Stimulated activated CD4-positive, alpha-beta T cell treated with anti-CD3 and anti-CD28 coated beads, Interleukin-2, amount 100 ng/mL, for 48 hours (primary cell): Measurements from ENCODE around the gene MYOG.

Experiments
- DNase-seq, 2 donors: peaks; one replicate each; pipeline ENCODE4 v3.0.0-alpha.2; 2020

Gene MYOG

GRCh38 chr1:203069030-203069747 lies 16.6 kb downstream of the MYOG start:
- no peak for DNase-seq

- no peak for DNase-seq
These were observed 18.8 kb downstream of the MYOG start for GRCh38 chr1:203066965-203067364.

- no peak for DNase-seq
These were observed 19.8 kb downstream of the MYOG start for GRCh38 chr1:203065986-203066385.

GRCh38 chr1:203065191-203065590 lies 20.6 kb downstream of the MYOG start:
- DNase-seq: no peak

GRCh38 chr1:203063287-203063686 lies 22.5 kb downstream of the MYOG start:
- DNase-seq: no peak

GRCh38 chr1:203060115-203060514 lies 25.7 kb downstream of the MYOG start:
- DNase-seq: no peak

GRCh38 chr1:203059485-203059884 lies 26.3 kb downstream of the MYOG start:
- no peak for DNase-seq

- DNase-seq: no peak
These were observed 27.2 kb downstream of the MYOG start for GRCh38 chr1:203058676-203058935.

GRCh38 chr1:203057911-203058675 lies 27.7 kb downstream of the MYOG start:
- DNase-seq: no peak

GRCh38 chr1:203056516-203056915 lies 29.3 kb downstream of the MYOG start:
- no peak for DNase-seq

GRCh38 chr1:203056012-203056411 lies 29.8 kb downstream of the MYOG start:
- DNase-seq: no peak

- DNase-seq: no peak
These were observed 30.5 kb downstream of the MYOG start for GRCh38 chr1:203055161-203055799.

GRCh38 chr1:203054642-203055041 lies 31.2 kb downstream of the MYOG start:
- DNase-seq: no peak

- no peak for DNase-seq
These were observed 31.6 kb downstream of the MYOG start for GRCh38 chr1:203054184-203054583.

- no peak for DNase-seq
These were observed 33.2 kb downstream of the MYOG start for GRCh38 chr1:203052601-203053000.

- no peak for DNase-seq
These were observed 33.9 kb downstream of the MYOG start for GRCh38 chr1:203051841-203052324.

- no peak for DNase-seq
These were observed 35.0 kb downstream of the MYOG start for GRCh38 chr1:203050826-203051225.

- DNase-seq: no peak
These were observed 36.1 kb downstream of the MYOG start for GRCh38 chr1:203049576-203050180.

- no peak for DNase-seq
These were observed 36.7 kb downstream of the MYOG start for GRCh38 chr1:203049077-203049476.

- no peak for DNase-seq
These were observed 37.2 kb downstream of the MYOG start for GRCh38 chr1:203048555-203049051.

- DNase-seq: no peak
These were observed 37.7 kb downstream of the MYOG start for GRCh38 chr1:203048086-203048485.

- no peak for DNase-seq
These were observed 38.7 kb downstream of the MYOG start for GRCh38 chr1:203046984-203047630.
